Keratinocyte (primary cell): ENCODE data around the gene MTRF1. TPM values are rescaled to one million over a fixed set of nuclear protein-coding genes. Genes with fewer than 3 reads are reported as not detected.

Source experiments
- DNase-seq: peaks from one replicate; pipeline ENCODE4 v3.0.0-alpha.2; 2011; ENCODE audit warnings: low read depth, missing footprints, low spot score
- FAIRE-seq: peaks from 2 replicates; lab custom pipeline; 2011; peaks lifted over from hg19 to GRCh38; lab: Jason Lieb, UNC
- H2AFZ ChIP-seq: 2 replicates; pipeline ENCODE4 v1.6.0; 2012; ENCODE audit warnings: low read length, control low read depth, inconsistent platforms; ENCODE audit not compliant: control insufficient read depth
- H3K27ac ChIP-seq: 2 replicates; pipeline ENCODE4 v1.5.1; 2011; ENCODE audit warnings: low read length; ENCODE audit not compliant: control insufficient read depth, insufficient read depth
- H3K27me3 ChIP-seq: 3 replicates; pipeline ENCODE4 v1.6.0; 2011; ENCODE audit warnings: low read length; ENCODE audit not compliant: control insufficient read depth, insufficient read depth; ENCODE audit errors: extremely low read depth
- H3K36me3 ChIP-seq, 2 experiments: 2 replicates in 1 of 2; 3 replicates in 1 of 2; pipeline ENCODE4 v1.5.1; 2011; ENCODE audit warnings: low read length in 2 of 2, mild to moderate bottlenecking in 1 of 2; ENCODE audit not compliant: control insufficient read depth in 2 of 2, insufficient read depth in 2 of 2; ENCODE audit errors: extremely low read depth in 1 of 2
- H3K4me1 ChIP-seq: 3 replicates; pipeline ENCODE4 v1.5.1; 2011; ENCODE audit warnings: low read length; ENCODE audit not compliant: control insufficient read depth, insufficient read depth; ENCODE audit errors: extremely low read depth
- H3K4me2 ChIP-seq: 3 replicates; pipeline ENCODE4 v1.6.0; 2011; ENCODE audit warnings: low read depth, low read length; ENCODE audit not compliant: control insufficient read depth, insufficient read depth; ENCODE audit errors: extremely low read depth
- H3K4me3 ChIP-seq, 3 experiments: fragments of 200-600 bp in 1 of 3; sonication (generic) in 1 of 3; 2 replicates in 2 of 3; 3 replicates in 1 of 3; pipeline ENCODE4 v1.5.1; 2011 to 2016; ENCODE audit warnings: low read length in 3 of 3, mild to moderate bottlenecking in 3 of 3, control low read depth in 2 of 3, inconsistent platforms in 1 of 3, low read depth in 1 of 3, mixed read lengths in 1 of 3, mixed run types in 1 of 3, moderate library complexity in 1 of 3; ENCODE audit not compliant: control insufficient read depth in 2 of 3, insufficient read depth in 2 of 3; ENCODE audit errors: extremely low read depth in 1 of 3
- H3K79me2 ChIP-seq: 2 replicates; pipeline ENCODE4 v1.6.0; 2012; ENCODE audit warnings: low read length; ENCODE audit not compliant: control insufficient read depth, insufficient read depth
- H3K9ac ChIP-seq: 3 replicates; pipeline ENCODE4 v1.6.0; 2011; ENCODE audit warnings: low read length; ENCODE audit not compliant: control insufficient read depth, insufficient read depth; ENCODE audit errors: extremely low read depth
- H3K9me1 ChIP-seq: 3 replicates; pipeline ENCODE4 v1.6.0; 2011; ENCODE audit warnings: low read length; ENCODE audit not compliant: control insufficient read depth, insufficient read depth; ENCODE audit errors: extremely low read depth
- H3K9me3 ChIP-seq: 2 replicates; pipeline ENCODE4 v1.5.1; 2012; ENCODE audit warnings: low read depth, low read length; ENCODE audit not compliant: control insufficient read depth
- H4K20me1 ChIP-seq: 3 replicates; pipeline ENCODE4 v1.6.0; 2011; ENCODE audit warnings: low read length; ENCODE audit not compliant: control insufficient read depth, insufficient read depth; ENCODE audit errors: extremely low read depth
- CTCF ChIP-seq, 3 experiments: IDR thresholded peaks in 1 of 3; conservative IDR thresholded peaks in 1 of 3; optimal IDR thresholded peaks in 1 of 3; 2 replicates in 2 of 3; 3 replicates in 1 of 3; pipeline versions ENCODE3 to v1.5.1; 2011; ENCODE audit warnings: low read length in 3 of 3, mild to moderate bottlenecking in 3 of 3, moderate library complexity in 2 of 3, control low read depth in 1 of 3, inconsistent platforms in 1 of 3; ENCODE audit not compliant: insufficient read depth in 2 of 3; ENCODE audit errors: extremely low read depth in 1 of 3
- EZH2 ChIP-seq: IDR thresholded peaks from one replicate; pipeline ENCODE4 v1.6.1; 2012; ENCODE audit warnings: inconsistent platforms, mild to moderate bottlenecking, low read length, moderate library complexity
- dilution Hi-C: fragments of 300-500 bp; cut with MboI; formaldehyde crosslinking; loops from one replicate; pipeline ENCODE4 v1.7.0; 2020; ENCODE audit warnings: low sequenced_read_pairs; ENCODE audit not compliant: extremely low pct_ligation_motif_present
- polyA plus RNA-seq, 5 experiments: library from polyadenylated mRNA; depleted of rRNA in 3 of 5; stranded (reverse) in 3 of 5; stranded (forward) in 1 of 5; unstranded in 1 of 5; fragments of >200 nt; gene quantifications; 1 replicate in 1 of 5; 2 replicates in 3 of 5; 3 replicates in 1 of 5; pipeline versions ENCODE4 v1.2.1 to v1.2.3, GENCODE V29; 2011 to 2012; ENCODE audit warnings: missing spikeins in 2 of 5, low read depth in 1 of 5, low replicate concordance in 1 of 5

MTRF1 gene
- polyA plus RNA-seq, 1 donor (not counting 4 experiments of a cell fraction or from before 2014, with no cell fraction given) = 16.9 TPM

GRCh38 chr13:41291246-41291645 lies 27.9 kb upstream of the MTRF1 start:
- TF ChIP-seq EZH2 (no peak), CTCF (optimal IDR thresholded peaks at IDR 0.05 in 1 of 3, IDR thresholded peaks at IDR 0.05 in 1 of 3, conservative IDR thresholded peaks at IDR 0.05 in 1 of 3; ENCODE audit: extremely low read depth in 1 of 3, insufficient read depth in 2 of 3, low read length in 3 of 3) (no peak)
- Histone ChIP-seq H3K4me1 (no peaks in the 10 kb centered on the region), H3K36me3 (no peaks in the 10 kb centered on the region), H3K4me3 (no peak overlapping the region), H3K9ac (no peak overlapping the region), H3K4me2 (no peak overlapping the region), H3K9me3 (no peaks in the 10 kb centered on the region), H2AFZ (no peak overlapping the region), H3K9me1 (no peaks in the 10 kb centered on the region), H3K79me2 (no peaks in the 10 kb centered on the region), H3K27me3 (no peaks in the 10 kb centered on the region), H4K20me1 (no peaks in the 10 kb centered on the region), H3K27ac (no peak overlapping the region)
- DNase-seq (no peak), FAIRE-seq (no peak)
- dilution Hi-C loops = no loop called here

- H3K4me2 ChIP-seq = no peak overlapping the region
- H3K9me1 ChIP-seq = no peaks in the 10 kb centered on the region
- H3K4me1 ChIP-seq = peaks cover 10% of the 10 kb centered on the region
- H4K20me1 ChIP-seq = no peaks in the 10 kb centered on the region
- H3K9ac ChIP-seq = no peak overlapping the region
- H3K9me3 ChIP-seq = no peaks in the 10 kb centered on the region
- TF ChIP-seq CTCF (optimal IDR thresholded peaks at IDR 0.05 in 1 of 3, IDR thresholded peaks at IDR 0.05 in 1 of 3, conservative IDR thresholded peaks at IDR 0.05 in 1 of 3; ENCODE audit: extremely low read depth in 1 of 3, insufficient read depth in 2 of 3, low read length in 3 of 3) = no peak
- no peak for TF ChIP-seq EZH2
- no peaks in the 10 kb centered on the region for H3K27me3 ChIP-seq
- dilution Hi-C loops = no loop called here
- no peaks in the 10 kb centered on the region for H3K36me3 ChIP-seq
- DNase-seq (no peak), FAIRE-seq (no peak)
- no peaks in the 10 kb centered on the region for H3K79me2 ChIP-seq
- no peak overlapping the region for H3K27ac ChIP-seq
- no peak overlapping the region for H3K4me3 ChIP-seq
- H2AFZ ChIP-seq = no peak overlapping the region
These were observed 26.1 kb upstream of the MTRF1 start for GRCh38 chr13:41289463-41289881.
